ENCODE results near the gene HS3ST6. TPM values are rescaled to one million over a fixed set of nuclear protein-coding genes. Genes with fewer than 3 reads are reported as not detected.

The HS3ST6 gene
- total and polyA plus RNA-seq, 9 of the 15 experiments (the other 6 are each of a cell fraction or from before 2014, with no cell fraction given) = not detected

- TF ChIP-seq ZNF407 (IDR thresholded peaks at IDR 0.05; ENCODE audit: low read depth) = no peak
- TF ChIP-seq FOXA3 (CRISPR knock-in tag; conservative IDR thresholded peaks at IDR 0.05 in 1 of 2, IDR thresholded peaks at IDR 0.05 in 1 of 2) = no peak
- peak; percentile 75 for TF ChIP-seq ARID4B (CRISPR knock-in tag; IDR thresholded peaks at IDR 0.05)
- TF ChIP-seq, protein P1, sequence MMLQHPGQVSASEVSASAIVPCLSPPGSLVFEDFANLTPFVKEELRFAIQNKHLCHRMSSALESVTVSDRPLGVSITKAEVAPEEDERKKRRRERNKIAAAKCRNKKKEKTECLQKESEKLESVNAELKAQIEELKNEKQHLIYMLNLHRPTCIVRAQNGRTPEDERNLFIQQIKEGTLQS (IDR thresholded peaks at IDR 0.05) = no peak
- TF ChIP-seq, protein P1 (CRISPR knock-in tag; conservative IDR thresholded peaks at IDR 0.05) = peak; percentile 44; the same call in 1 of the 2 replicates
- peak; percentile 28; the same call in 1 of the 2 replicates for TF ChIP-seq TAF7 (tag; IDR thresholded peaks at IDR 0.05)
- TF ChIP-seq ATF7 (IDR thresholded peaks at IDR 0.05) = peak; percentile 78
- TF ChIP-seq, protein P2, sequence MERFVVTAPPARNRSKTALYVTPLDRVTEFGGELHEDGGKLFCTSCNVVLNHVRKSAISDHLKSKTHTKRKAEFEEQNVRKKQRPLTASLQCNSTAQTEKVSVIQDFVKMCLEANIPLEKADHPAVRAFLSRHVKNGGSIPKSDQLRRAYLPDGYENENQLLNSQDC (CRISPR knock-in tag; IDR thresholded peaks at IDR 0.05) = no peak
- TF ChIP-seq ZNF134 (CRISPR knock-in tag; conservative IDR thresholded peaks at IDR 0.05) = no peak
- TF ChIP-seq NFIC (IDR thresholded peaks at IDR 0.05) = no peak; the same call in 1 of the 2 replicates
- TF ChIP-seq KLF10 (CRISPR knock-in tag; IDR thresholded peaks at IDR 0.05) = no peak
- no peak for TF ChIP-seq PCBP1 (IDR thresholded peaks at IDR 0.05; ENCODE audit: low read depth, low read length, poor library complexity, severe bottlenecking)
- peak; percentile 75 for TF ChIP-seq HMGN3 (IDR thresholded peaks at IDR 0.05; ENCODE audit: borderline replicate concordance, extremely low read depth, insufficient read length, low read depth, low read length)
- peak; percentile 85 for TF ChIP-seq POLR2A (conservative IDR thresholded peaks at IDR 0.05)
Observed at GRCh38 chr16:1959269-1960039, 41.2 kb upstream of the HS3ST6 start, which contains the start of gene NDUFB10 (continued).
